Mesothelial cell of epicardium (in vitro differentiated cells): ENCODE measurements around the gene CHST11. TPM values are rescaled to one million over a fixed set of nuclear protein-coding genes. Genes with fewer than 3 reads are reported as not detected.

Experiments used
- DNase-seq, 2 experiments: peaks; one replicate each; pipeline ENCODE4 v3.0.0; 2021; ENCODE audit warnings: low spot score in 2 of 2; ENCODE audit not compliant: unreplicated experiment in 2 of 2
- H3K27ac Mint-ChIP-seq: 2 replicates; pipeline ENCODE4 v1.8.0; 2021; ENCODE audit warnings: mixed read lengths
- H3K27me3 Mint-ChIP-seq: 2 replicates; pipeline ENCODE4 v1.8.0; 2021; ENCODE audit warnings: low read depth, mixed read lengths
- H3K36me3 Mint-ChIP-seq: 2 replicates; pipeline ENCODE4 v1.8.0; 2021; ENCODE audit warnings: mixed read lengths
- H3K4me1 Mint-ChIP-seq: 2 replicates; pipeline ENCODE4 v1.8.0; 2021; ENCODE audit warnings: mixed read lengths
- H3K4me3 Mint-ChIP-seq: 2 replicates; pipeline ENCODE4 v1.8.0; 2021; ENCODE audit warnings: mild to moderate bottlenecking, moderate library complexity, mixed read lengths
- H3K9me3 Mint-ChIP-seq: 2 replicates; pipeline ENCODE4 v1.8.0; 2021; ENCODE audit warnings: mixed read lengths
- CTCF ChIP-seq: fragments of 200-600 bp; sonication (generic); IDR thresholded peaks from one replicate; pipeline ENCODE4 v1.5.0; 2021; ENCODE audit warnings: antibody characterized with exemption; ENCODE audit not compliant: unreplicated experiment
- total RNA-seq: library from RNA; stranded (reverse); gene quantifications from 3 replicates; pipeline ENCODE4 v1.2.1, GENCODE V29; 2021

The CHST11 gene
- total RNA-seq, 1 donor from 2014 or later, result 15.0 TPM

GRCh38 chr12:104477510-104478390 is 21.0 kb downstream of the CHST11 start:
- H3K9me3 Mint-ChIP-seq, result no peaks in the 10 kb centered on the region
- H3K36me3 Mint-ChIP-seq, result no peaks in the 10 kb centered on the region
- H3K27ac Mint-ChIP-seq, result no peak overlapping the region
- DNase-seq, result no peak
- H3K27me3 Mint-ChIP-seq, result no peaks in the 10 kb centered on the region
- H3K4me3 Mint-ChIP-seq, result no peak overlapping the region
- peaks cover 7% of the 10 kb centered on the region for H3K4me1 Mint-ChIP-seq
- no peak for TF ChIP-seq CTCF

GRCh38 chr12:104478396-104479122 is 21.8 kb downstream of the CHST11 start:
- Mint-ChIP-seq H3K27me3 (no peaks in the 10 kb centered on the region), H3K27ac (no peak overlapping the region), H3K4me3 (no peak overlapping the region), H3K4me1 (peaks cover 7% of the 10 kb centered on the region), H3K36me3 (no peaks in the 10 kb centered on the region), H3K9me3 (no peaks in the 10 kb centered on the region)
- no peak for TF ChIP-seq CTCF
- no peak for DNase-seq

GRCh38 chr12:104479123-104479662 is 22.4 kb downstream of the CHST11 start:
- no peak for TF ChIP-seq CTCF
- Mint-ChIP-seq H3K27me3 (no peaks in the 10 kb centered on the region), H3K4me1 (peaks cover 7% of the 10 kb centered on the region), H3K9me3 (no peaks in the 10 kb centered on the region), H3K27ac (no peak overlapping the region), H3K36me3 (no peaks in the 10 kb centered on the region), H3K4me3 (no peak overlapping the region)
- no peak for DNase-seq

- H3K4me3 Mint-ChIP-seq, result no peak overlapping the region
- no peaks in the 10 kb centered on the region for H3K27me3 Mint-ChIP-seq
- H3K27ac Mint-ChIP-seq, result no peak overlapping the region
- H3K36me3 Mint-ChIP-seq, result no peaks in the 10 kb centered on the region
- DNase-seq, result no peak
- H3K9me3 Mint-ChIP-seq, result no peaks in the 10 kb centered on the region
- no peak for TF ChIP-seq CTCF
- peaks cover 7% of the 10 kb centered on the region for H3K4me1 Mint-ChIP-seq
Observed at GRCh38 chr12:104480012-104480411, 23.3 kb downstream of the CHST11 start.

GRCh38 chr12:104480826-104481440 is 24.2 kb downstream of the CHST11 start:
- H3K27ac Mint-ChIP-seq, result no peak overlapping the region
- TF ChIP-seq CTCF, result no peak
- H3K27me3 Mint-ChIP-seq, result no peaks in the 10 kb centered on the region
- no peaks in the 10 kb centered on the region for H3K9me3 Mint-ChIP-seq
- no peak overlapping the region for H3K4me3 Mint-ChIP-seq
- peaks cover 7% of the 10 kb centered on the region for H3K4me1 Mint-ChIP-seq
- no peaks in the 10 kb centered on the region for H3K36me3 Mint-ChIP-seq
- no peak for DNase-seq
